ENCODE data around the gene DDTL.

DDTL gene

DNA sequence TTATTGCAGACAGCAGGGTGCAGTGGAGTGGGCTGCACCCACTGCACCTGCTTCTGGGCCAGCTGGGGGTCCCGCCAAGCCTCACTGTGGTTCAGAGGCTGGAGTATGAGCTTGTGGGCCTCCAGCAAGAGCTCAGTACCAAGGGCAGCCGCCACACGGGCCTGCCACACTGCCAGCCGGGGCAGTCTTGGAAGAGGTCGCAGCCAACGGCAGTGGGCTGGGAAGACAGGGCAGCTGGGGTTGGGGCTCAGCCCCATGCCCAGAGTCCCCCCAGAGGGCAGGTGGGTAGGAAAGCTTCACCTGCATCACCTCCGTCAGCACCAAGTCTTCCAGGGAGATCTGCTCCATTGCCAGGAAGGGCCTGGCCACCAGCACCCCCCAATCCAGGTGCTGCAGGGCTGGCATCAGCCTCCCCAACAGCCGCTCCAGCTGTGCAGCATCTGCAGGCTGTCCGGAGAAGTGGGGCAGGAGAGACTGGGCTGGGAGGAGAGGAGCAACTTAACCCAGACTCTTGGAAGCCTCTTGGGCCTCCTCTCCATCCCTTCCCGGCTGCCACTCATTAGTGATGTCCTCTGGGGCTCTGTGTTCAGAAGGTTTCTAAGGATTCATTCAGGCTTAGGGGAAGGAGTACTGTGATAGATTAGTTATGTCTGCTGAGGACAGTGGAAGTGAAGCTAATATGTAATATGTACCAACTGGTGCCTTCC, 39.7 kb downstream of the DDTL start:
- DNase-seq (ENCODE audit: low read depth), result no peak

DNA sequence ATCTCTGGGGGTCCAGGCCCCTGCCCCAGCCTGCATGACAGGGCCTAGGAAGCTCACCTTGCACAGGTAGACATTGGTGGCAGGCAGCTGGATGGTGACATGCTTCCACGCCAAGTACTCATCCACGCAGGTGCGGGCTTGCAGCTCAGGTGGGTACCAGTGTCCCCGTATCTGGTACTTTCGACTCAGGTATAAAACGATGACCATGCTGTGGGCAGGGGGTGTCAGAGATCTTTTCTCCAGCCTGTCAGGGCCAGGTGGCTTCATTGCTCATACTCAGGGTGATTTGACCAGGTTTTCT, 40.2 kb downstream of the DDTL start:
- no peak for DNase-seq (ENCODE audit: low read depth)

DNA sequence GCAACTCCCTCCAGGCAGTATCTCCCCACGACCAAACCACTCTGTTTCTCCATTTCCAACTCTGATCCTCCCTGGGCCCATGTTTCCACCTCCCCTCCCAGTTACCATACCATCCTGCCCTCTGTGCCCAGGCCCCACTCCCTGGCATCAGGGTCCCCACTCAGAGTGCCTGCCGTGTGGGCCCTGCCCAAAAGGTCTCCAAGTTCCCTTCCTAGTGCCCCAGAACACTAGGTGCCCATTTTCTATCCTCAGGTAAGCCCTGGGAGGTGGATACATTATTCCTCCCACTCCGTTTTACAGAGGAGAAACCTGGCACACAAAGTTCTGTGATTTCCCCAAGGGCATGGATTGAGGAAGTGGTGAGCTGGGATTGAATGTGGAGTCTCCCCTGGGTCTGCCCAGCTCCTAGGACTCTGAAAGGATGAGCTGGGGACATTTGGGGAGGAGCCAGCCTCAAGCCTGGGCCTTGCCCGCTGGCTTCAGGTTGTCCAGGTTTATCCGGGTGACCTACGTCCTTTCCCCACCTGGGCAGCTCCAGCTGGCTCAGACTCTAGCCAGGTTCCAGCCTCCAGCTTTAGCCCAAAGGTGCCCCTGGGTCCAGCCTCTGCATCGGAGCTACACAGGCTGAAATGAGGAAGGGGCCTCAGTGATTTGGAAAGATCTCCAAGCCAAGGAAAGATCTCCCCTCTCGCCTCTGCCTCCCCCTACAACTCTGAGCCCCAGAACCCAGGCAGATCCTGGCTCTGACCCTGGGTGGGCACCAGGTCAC, 40.7 kb downstream of the DDTL start:
- no peak for DNase-seq (ENCODE audit: low read depth)

DNA sequence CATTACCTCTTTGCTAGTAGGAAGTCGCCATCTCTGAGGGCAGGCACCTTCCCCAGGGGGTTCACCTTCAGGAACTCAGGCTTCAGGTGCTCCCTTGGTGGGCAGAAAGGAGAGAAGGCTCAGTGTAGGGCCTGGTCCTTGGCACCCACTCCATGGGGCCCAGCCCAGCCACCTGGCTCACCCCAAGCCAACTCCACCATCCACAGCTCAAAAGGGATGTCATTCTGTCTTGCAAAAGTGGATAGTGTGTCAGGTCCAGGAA, 41.3 kb downstream of the DDTL start:
- DNase-seq (ENCODE audit: low read depth), result no peak

DNA sequence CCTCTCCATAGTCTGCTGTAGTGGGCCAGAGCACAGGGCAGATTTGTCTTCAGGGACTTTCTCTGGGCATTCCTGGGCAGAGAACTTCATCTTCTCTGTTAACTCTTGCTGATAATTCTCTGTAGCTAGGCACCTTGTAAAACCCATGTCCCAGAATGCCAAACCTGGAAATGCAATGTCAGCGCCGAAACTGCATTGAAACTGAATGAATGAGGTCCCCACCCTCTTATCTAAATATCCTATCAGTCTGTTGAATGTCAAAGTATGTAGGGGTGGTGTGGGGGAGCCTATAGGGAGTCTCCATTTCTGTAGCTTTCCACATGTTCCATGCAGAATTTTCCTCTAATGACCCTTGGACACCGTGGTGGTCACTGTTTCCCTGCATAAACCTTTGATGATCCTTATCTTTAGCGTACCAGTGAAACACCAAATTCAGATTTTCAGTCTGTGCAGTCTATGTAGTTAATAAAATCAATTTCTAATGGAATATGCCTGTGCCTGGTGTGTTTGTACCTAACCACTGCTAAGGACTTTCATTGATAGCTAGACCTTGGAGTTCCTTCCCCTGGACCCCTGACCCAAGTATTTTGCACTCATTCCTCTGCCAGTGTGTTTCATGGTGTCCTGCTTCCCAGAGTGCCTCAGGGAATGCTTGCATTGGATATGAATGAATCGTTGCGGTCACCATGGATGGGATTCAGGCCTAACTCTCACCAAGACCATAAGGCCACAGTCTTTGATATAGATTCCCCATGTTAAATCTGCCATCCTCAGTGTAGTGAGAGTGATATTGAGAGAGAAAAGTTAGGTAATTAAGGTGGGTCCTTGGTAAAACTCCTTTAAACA, 41.9 kb downstream of the DDTL start:
- DNase-seq (ENCODE audit: low read depth), result no peak

DNA sequence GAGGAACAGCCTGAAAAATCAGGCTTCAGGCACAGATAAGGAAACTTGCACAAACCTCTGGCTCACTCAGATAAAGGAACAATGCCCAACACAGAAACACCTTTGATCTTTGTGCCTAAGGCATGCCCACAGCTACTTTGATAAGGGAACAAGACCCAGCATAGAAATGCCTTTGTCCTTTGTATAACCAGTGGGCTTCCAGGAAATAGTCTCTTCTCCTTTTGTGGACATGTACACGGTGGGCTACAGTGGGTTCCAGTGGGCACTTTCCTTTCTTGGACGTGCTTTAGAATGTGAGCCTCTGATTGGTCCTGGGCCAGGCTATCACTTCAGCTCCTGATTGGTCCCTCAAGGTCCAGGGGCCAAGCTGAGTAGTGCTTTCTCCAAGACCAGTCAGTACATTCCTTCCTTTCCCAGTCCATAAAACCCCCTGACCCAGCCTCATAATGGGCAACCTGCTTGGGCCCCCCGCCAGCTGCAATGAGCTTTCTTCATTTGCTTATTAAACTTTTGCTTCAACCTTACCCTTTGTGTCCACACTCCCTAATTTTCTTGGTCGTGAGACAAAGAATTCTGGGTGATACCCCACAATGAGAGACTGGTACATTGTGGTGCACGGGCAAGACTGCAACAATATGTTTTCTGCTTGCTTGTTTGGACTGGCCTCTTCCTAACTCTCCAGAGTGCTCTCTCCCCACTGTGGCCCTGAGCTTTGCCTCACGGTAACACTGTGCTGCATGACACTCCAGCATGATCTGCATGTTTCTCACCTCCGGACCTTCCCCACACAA, 42.7 kb downstream of the DDTL start:
- no peak for DNase-seq (ENCODE audit: low read depth)

DNA sequence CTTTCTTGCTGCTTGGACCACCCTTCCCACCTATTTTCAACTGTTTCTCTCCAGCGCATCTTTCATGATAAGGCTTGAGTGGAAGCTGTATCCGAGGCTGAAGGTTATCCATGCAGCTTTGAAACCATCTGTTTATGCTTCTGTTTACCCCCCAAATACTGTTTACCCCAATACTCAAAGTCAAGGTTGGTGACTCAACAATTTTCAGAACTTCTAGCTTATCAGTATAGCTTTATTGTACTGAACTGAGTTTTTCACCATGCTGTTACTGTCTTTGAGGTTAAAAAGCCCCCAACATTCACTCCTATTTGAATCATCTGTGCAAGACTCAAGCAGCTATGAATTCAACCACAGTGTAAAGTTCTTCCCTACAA, 43.3 kb downstream of the DDTL start:
- DNase-seq (ENCODE audit: low read depth), result no peak

DNA sequence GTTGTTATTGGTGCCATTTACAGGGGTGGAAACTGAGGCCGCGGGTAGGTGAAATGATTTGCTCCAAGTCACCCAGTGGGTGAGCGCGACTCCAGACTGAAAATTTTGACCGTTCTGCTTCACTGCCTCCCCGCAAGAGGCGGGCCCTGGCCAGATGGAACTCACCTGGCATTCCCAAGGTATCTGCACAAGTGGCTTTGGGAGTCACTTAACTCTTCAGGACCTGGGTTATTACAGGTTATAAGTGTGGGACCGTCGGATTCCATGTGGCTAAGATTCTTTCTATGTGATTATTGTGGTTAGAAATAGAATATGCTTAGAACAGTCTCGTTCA, 45.0 kb downstream of the DDTL start:
- DNase-seq (ENCODE audit: low read depth), result no peak

DNA sequence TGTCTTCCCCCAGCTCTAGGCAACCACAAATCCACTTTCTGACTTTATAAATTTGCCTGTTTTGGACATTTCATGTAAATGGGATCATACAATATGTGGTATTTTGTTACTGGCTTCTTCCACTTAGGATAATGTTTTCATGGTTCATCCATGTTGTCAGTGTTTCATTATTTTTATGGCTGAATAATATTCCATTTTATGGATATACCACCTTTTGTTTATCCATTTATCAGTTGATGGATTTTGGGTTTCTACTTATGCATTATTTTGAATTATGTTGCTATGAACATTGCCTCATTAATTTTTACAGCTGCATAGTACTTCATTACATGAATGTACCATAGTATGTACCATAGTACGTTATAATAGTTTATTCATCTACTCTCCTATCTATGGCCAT, 49.5 kb downstream of the DDTL start:
- no peak for DNase-seq (ENCODE audit: low read depth)

DNA sequence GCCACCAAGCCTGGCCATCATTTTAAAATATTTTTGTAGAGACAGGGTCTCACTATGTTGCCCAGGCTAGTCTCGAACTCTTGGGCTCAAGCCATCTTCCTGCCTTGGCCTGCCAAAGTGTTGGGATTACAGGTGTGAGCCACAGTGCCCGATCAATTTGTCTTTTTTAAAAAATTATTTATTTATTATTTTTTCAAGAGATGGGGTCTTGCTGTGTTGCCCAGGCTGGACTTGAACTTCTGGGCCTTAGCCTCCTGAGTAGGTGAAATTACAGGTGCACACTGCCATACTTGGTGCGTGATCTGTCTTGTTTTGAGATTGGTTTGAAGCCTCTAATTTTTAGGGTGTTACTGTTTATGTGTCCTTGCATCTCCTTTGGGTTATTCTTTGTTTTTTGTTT, 54.6 kb downstream of the DDTL start:
- no peak for DNase-seq (ENCODE audit: low read depth)
